Kidney capillary endothelial cell (primary cell): Measurements from ENCODE around the gene ANKLE2.

Experiments used
- DNase-seq: peaks from one replicate; pipeline ENCODE4 v3.0.0-alpha.2; 2018; ENCODE audit warnings: low spot score

The ANKLE2 gene

DNA sequence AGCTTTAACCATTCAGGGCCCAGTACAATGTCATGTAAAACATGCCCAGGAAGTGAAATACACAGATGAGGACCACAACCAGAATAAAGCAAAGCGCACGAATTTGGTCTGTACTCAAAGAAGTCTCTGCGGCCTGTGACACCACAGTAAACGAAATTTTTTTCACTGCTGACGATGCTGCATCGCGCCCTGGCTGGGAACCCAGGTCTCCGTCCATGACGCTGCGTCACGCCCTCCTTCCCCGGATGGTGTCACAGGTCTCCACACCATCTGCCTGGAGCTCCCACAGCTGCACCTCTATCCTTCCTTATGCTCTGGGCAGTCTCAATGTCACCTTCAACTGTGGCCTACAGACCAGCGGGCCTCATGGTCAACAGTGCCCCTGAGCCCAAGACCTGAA is 17.8 kb downstream of the ANKLE2 start:
- no peak for DNase-seq

DNA sequence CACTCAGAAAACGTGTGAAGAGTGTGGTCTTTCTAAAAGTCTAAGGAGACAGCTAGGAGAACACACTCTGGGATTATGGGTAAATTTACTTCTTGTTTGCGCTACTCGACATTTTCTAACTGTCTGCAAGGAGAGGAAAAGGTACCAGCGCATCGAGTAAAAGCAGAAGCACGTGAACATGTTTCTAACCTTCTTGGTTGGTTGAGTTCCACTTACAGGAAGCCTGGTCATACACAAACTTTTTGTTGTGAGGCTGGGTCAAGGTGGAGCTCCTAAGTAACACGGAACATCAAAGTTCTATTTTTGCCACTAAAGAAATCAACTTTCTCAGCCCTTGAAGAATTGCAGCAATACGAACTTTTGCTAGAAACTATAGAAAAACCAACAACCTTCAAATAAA is 20.0 kb downstream of the ANKLE2 start:
- no peak for DNase-seq

DNA sequence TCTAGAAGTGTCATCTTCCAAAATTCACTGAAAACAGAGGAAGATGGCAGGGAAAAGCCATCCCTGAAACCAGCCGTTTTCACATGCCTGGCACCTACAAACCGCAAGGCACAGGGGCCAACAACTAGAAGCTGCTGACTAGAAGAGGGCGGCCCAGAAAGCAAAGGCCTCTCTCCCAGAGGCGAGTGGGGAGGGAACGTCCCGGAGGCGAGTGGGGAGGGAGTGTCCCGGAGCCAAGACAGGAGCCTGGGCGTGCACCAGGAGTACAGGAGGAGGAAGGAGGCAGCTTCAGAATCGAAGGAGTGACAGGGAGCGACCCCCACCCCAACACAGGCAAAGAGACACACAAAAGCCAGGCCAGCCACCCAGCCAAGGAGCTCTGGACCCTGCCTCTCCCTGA is 21.0 kb downstream of the ANKLE2 start:
- no peak for DNase-seq

DNA sequence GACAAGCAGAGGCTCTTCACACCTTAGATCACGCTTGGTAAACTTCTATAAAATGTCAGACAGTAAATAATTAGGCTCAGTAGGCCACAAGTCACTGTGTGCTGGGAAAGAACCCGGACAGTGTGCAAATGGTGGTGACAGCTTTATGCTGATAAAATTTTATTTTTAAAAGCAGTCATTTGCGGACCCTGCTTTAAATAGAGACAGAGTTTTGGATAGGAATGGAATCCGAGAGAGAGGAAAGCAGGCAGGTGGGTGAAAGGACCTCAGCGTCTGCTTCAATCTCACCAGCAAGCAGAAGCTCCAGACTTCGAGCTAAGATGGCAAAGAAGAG is 21.4 kb downstream of the ANKLE2 start:
- DNase-seq, result no peak

DNA sequence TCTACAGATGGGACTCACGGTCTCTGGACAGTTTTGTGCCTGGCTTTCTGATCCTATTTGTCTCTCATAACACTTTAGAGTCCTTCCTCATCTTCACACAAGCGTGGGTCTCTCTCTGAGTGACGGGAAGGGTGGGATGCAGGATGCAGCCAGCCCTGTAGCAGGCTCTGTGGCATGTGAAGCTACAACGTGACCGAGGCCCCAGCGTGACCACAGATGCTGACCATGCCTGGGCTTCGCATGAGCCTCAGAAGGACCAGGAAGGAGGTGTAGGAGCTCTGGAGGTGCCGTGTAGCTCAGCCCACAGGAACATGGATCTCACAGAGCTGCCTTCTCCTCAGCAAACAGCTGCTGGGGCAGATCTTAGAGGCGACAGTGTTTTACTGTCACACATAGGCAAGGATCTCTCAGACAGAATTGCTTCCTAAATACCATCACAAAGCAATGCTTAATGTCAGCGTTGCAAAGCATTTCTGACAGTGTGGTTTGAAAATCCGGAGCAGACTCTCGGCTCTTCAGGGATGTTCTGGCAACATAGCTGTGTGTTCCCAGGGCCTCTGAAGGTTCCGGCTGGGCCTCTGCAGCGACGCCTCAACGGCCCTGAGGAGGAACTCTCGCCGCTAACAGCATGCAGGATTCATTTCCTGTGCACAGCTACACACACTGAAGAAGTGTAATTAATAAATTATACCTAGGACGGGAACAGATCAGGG is 21.9 kb downstream of the ANKLE2 start:
- no peak for DNase-seq

DNA sequence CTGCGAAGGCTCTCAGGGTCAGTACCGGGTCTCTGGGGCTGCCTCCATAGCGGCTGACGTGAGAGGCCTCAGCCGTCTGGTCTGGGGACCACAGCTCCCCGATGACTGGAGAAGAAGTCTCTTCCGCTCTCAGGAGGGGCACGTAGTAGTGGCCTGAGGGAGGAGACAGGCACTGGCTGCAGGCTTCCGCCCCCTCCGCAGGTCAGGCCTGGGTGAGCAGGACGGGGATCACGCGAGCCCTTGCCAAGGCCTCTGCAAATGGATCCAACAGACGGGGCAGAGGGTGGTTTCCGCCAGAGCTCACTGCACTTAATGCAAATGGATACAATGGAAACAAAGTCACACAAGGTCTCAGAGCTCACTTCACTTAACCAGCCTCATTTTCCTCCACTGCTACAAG is 24.7 kb downstream of the ANKLE2 start:
- DNase-seq, result no peak

DNA sequence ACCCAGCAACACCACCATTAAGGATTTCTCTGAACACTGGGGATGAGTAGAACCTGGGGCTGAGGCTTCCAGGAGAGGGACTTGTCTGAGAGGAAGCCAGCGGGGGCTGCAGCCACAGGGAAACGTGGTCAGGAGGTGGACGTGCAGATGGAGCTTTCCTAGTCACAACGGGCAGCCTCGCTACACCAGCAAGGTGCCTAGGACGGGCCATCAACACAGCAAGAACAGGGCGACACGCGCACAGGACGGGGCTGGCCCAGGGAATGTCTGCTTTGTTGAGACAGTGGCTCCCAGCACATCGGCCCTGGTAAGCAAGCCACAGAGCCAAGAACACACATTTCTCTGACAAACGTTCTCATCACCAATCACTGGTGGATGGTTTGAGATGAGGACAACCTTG is 25.3 kb downstream of the ANKLE2 start:
- DNase-seq, result no peak

DNA sequence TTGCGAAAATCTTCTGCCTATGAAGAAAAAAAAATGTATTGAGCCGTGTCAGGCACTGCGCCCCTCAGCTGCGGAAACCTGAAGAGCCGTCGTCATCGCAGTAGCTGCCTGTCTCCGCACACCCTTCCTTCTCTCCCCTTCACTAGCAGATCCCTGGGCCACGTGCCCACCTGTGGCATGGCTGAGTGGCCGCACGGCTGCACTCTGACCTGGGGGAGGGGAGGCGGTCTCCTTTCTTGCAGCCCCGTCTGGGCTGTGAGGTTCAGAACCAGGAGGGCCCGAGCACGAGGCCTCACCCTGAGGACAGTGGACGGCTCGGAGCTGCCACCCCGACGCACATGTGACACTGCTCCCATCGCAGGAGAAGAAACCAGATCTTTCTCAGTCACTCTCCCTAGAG is 26.1 kb downstream of the ANKLE2 start:
- no peak for DNase-seq

DNA sequence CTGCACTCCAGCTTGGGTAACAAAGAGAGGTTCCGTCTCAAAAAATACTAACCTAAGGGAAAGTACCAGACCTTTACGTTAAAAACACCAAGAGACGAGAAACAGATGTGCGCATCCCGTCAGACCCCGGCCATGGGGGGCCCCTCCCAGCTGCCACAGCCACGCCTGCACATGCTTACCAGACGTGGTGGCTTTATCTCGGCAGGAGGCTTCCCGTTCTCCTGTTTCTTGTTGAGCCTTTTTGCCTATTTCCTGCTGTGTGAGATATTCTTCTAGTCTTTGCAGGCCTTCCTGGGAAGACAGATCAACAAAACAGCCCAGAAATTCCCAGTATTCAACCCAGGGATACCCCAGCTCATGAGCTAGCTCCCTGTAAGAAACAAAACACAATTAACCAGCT is 27.4 kb downstream of the ANKLE2 start:
- no peak for DNase-seq

DNA sequence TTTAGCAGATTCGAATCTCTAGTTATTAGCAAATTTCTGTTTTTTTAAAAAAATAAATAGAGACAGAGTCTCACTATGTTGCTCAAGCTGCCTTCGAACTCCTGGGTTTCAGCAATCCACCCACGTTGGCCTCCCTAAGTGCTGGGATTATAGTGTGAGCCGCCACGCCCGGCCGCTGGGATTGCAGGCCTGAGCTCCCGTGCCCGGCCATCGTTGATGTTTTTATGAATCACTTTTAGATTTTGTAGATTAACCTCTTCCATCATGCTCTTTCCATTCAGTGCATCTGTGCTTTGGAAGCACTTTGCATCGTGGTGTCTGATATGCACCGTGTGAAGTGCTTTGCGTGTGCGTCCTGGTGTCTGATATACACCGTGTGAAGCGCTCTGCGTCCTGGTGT is 30.1 kb downstream of the ANKLE2 start:
- DNase-seq, result no peak

DNA sequence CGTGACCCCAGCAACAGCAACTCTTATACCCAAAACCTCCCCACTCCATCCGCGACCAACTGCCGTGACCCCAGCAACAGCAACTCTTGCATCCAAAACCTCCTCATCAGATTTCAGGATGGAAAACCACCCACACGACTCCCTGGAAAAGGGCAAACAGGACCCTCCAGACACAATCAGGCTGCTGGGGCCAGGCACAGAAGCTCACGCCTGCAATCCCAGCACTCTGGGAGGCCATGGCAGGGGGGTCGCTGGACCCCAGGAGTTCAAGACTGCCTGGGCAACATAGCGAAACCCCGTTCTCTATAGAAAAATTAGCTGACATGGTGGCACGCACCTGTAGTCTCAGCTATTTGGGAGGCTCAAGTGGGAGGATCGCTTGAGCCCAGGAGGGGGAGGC is 31.3 kb downstream of the ANKLE2 start:
- DNase-seq, result no peak

DNA sequence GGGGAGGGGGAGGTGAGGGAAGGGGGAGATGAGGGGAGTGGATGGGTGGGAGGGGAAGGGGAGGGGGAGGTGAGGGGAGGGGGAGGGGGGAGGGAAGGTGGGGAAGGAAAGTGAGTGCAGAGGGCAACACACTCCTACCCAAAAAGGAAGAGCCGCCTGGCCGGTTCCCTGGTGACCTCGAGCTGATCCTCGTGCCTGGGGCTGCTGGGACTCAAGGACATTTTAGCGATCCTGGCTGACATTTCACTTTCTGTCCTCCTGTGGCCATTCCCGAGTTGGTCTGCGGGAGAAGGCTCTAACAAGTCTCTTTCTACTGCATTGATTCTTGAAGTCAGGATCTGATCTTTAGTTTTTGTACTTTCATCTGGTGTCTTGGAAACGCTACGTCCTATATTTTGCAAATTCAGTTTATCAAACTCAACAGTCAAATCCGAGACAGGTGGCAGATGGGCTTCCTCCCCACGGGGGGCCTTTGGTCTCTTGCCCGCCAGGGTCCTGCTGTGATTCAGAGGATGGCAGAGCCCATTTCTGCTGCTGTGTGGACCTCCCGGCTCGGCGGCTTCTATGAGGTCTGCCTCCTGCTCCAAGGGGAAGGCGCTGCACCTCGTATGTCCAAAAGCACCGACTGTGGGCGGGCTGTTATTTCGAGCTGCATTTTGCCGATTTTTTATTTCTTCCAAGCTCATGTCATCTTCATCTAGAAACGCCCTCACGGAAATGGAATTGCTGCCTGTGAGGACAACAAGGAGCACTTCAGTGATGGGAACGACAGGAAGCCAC is 31.9 kb downstream of the ANKLE2 start:
- DNase-seq, result no peak

DNA sequence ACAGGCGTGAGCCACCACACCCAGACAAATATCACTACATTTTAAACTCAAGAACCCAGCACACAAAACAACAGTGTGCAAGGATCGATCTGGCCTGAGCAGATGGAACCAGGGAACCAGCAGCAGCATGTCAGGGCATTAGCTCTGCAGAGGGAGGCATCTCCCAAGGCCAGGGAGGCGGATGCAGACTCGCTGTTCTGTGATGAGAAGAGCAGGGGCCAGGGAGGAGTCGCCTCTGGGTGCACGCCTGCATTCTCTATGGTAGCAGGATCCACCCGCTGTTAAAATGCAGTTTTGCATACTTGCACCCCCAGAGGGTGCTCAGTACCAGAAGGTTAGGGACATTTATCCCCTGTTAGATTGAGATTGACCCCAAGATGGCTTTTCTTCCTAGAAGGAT is 33.1 kb downstream of the ANKLE2 start:
- no peak for DNase-seq

DNA sequence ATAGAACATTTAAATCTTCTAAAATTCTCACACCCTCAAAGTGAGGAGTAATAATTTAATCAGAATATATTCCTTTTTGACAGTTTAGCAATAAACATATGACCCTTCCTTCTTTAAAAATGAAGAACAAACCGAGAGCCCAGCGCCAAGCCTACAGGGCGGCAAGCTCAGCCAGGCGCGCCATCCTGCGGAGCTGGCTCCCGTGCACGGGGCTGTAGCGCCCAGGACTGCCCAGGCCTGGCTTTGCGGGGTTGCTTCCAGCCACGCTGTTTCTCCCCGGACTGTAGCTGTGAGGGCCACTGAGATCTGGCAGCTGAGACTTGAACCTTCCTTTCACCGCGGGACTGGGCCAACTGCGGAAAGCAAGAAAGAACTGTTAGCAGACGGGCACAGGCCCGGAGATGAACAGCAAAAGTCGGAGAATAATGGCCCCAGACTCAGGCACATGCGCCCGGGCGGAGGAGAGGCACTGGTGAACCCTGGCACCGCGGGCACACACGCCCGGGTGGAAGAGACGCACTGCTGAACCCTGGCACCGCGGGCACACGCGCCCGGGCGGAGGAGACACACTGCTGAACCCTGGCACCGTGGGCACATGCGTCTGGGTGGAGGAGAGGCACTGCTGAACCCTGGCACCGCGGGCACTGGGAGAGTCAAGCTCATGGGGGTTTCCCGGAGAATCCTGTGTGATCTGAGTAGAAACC is 34.4 kb downstream of the ANKLE2 start:
- DNase-seq, result no peak

DNA sequence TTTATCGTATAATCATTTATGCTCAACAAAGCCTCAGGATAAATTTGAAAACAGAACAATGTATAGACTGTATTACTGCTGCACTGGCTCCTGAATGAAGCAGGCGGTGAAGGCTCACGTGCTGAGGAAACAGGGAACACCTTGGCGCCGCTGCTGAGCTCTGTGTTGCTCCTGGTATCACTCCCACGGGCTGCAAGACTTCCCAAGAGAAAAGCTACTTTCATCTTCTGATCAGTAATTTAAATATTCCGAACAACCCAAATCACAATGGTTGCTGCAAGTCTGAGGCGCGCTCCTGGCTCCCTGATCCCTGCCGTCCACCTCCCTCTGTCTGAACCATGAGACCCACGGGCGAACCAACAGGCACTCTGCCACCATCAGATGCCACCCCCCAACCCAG is 35.2 kb downstream of the ANKLE2 start:
- DNase-seq, result no peak

DNA sequence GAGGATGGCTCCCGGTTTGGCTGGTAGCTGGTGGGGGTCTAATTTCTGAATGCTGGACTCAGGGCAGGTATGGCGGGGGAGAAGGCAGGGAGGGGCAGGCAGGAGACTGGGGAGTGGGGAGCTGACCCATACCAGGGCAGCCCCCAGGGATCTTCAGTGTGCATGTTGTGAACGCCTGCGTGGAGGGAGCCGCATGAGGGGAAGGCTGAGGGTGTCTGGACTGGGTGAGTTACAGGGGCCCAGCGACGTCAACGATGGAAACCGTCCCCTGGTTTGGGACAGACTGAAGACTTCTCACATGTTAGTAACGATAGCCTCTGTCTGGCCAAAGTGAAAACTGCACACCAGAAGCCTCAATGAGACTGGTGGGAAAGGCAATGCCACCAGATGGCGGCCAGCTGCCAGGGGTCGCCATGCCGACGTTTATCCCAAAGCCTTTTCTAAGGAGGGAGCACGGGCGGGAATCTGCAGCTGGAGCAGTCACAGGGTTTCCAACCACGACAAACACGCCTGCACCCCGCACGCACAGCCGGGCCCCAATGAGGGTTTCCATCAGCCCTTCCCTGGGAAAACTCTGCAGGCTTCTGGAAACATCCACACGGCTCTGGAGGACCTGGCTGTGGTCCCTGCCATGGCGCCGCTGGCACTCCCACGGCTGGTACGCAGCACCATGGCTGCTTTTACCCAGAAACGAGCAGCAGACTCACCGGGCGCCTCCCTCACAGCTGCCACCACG is 37.0 kb downstream of the ANKLE2 start:
- DNase-seq, result no peak

DNA sequence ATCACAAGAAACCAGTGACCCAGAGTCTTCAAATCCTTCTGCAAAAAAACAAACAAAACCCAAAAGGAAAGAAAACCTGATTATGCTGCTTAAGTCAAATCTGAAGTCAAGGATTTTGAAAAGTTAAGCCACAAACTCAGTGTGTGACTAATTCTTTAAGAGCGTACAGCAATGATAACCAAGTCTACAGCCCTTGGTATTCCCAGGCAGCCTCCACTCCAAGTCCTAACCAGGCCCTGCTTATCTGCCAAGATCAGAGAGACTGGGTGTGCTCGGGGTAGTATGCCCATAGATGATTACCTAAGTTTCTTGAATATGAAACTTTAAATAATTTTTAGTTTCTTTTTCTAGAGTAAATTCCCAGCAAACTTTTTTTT is 37.9 kb downstream of the ANKLE2 start:
- DNase-seq, result no peak

DNA sequence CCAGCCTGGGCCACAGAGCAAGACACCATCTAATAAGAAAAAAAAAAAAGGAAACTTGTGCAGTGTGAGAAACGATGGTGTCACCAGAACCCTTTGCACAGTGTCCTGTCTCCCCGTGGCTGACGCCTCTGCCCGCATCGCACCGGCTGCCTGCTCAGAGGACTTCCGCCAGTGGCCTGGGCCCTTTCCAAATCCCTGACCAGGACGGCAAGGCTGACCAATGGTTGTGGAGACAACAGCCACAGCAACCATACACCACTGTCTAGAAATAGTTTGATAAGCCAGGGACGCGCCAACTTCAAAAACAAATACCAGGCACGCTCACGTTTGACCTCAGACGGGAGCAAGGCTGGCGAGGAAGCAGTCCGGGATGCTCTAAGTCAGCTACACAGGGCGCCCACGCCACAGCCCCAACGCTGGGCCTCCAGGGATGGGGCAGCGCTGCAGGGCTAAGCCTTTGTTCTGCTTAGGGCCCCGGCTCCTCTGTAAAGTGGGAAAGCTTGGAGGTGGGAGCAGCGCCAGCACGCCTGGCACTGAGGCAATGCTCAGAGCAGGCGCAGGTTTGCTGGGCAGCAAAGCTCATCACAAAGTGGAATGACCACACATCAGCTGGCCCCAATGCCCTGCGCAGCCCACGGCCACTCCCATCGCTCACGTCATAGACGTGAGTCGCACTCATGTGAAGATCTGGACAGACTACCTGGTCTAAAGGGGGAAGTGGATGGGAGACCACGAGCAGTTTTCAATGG is 38.4 kb downstream of the ANKLE2 start:
- DNase-seq, result no peak

DNA sequence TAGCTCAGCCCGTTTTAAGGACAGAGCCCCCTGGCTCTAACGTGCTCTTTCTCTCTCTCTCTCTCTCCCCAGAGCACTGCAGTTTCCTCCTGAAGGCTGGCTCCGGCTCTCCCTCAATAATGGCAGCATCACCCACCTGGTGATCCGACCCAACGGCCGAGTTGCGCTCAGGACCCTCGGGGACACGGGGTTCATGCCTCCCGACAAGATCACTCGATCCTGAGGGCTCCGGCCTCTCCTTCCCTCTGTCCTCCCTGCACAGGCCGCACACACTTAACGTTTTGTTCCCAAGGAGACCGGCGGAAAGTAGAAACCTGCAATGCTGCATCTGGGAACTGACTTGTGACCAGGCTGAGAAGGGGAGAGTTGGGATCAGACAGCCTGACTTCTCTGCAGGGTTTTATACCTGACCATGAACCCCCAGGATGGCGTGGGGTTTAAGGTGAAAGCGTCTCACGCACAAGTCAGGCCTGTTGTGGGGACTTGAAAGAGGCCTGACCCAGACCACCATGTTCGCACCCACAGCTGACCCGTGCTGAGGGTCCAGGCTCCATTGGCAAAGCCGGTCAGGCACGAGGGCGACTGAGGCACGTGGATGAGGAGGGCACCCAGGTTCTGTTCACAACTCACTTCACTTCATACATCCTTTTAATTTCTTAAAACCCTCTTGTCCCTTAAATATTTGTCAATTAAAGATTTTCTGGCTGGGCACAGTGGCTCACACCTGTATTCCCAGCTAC is 40.9 kb downstream of the ANKLE2 start:
- no peak for DNase-seq

DNA sequence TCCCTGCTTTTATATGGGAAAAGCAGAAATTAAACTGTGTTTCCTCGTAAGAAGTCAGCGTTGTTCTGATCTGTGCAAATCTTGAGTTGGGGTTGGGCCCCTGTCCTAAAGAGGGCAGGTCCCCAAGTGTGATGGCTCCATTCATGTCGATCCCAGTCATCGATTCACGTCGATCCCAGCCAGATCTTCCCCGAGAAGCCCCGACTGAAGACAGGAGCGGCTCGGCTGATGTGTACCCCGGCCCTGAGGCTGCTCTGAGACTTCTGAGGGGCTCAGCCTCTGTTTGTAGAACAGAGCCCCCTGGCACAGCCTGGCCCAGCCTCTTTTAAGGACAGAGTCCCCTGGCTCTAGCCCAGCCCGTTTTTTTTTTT is 41.7 kb downstream of the ANKLE2 start:
- no peak for DNase-seq
